CD4-positive, alpha-beta T cell treated with Interleukin-6 at 100 ng/mL for 8 hours (primary cell): ENCODE data around the gene MED12L.

ENCODE experiments used
- DNase-seq: peaks from one replicate; pipeline ENCODE4 v3.0.0-alpha.2; 2020; ENCODE audit warnings: mixed read lengths, low spot score

MED12L gene

GRCh38 chr3:151462278-151462780, 376.9 kb downstream of the MED12L start:
- DNase-seq: no peak

- DNase-seq: no peak
These were observed 377.5 kb downstream of the MED12L start for GRCh38 chr3:151462991-151463390.

GRCh38 chr3:151467069-151467468, 381.6 kb downstream of the MED12L start:
- no peak for DNase-seq

GRCh38 chr3:151468284-151468917, 382.9 kb downstream of the MED12L start:
- DNase-seq: peak; percentile 41

GRCh38 chr3:151476344-151477018, 391.0 kb downstream of the MED12L start:
- DNase-seq: no peak

GRCh38 chr3:151477591-151478334, 392.3 kb downstream of the MED12L start:
- no peak for DNase-seq

- DNase-seq: no peak
These were observed 392.9 kb downstream of the MED12L start for GRCh38 chr3:151478335-151478697.

- DNase-seq: no peak
These were observed 394.0 kb downstream of the MED12L start for GRCh38 chr3:151479452-151479851.

- no peak for DNase-seq
These were observed 395.0 kb downstream of the MED12L start for GRCh38 chr3:151480492-151480891.

GRCh38 chr3:151483488-151483887, 398.0 kb downstream of the MED12L start:
- DNase-seq: no peak

- DNase-seq: no peak
These were observed 398.6 kb downstream of the MED12L start for GRCh38 chr3:151483961-151484520.
